ENCODE data around the gene RHBDD1.

RHBDD1 gene

DNA sequence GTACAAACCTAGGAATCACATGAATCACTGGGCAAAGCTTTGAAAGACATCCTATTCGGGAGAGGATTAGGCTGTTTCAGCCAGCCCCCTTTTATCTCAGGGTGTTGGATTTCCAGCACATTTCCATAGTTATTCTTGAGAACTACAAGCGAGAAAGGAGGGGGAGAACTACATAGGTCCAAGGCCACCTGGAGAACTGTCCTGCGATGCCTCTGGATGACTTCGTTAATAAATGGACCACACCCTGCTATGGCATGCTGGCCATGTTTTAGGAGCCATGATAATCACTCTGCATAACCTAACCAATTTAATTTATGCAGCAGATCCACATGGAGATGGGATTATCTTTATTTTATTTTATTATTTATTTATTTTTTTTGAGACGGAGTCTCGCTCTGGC lies 29.9 kb downstream of the RHBDD1 start:
- Histone ChIP-seq H3K9ac (ENCODE audit: low read depth, low read length, poor library complexity, severe bottlenecking) (no peak overlapping the region), H3K4me2 (ENCODE audit: low read depth, low read length, poor library complexity, severe bottlenecking) (no peak overlapping the region), H3F3A (ENCODE audit: low read depth) (no peaks in the 10 kb centered on the region), H4K20me1 (ENCODE audit: insufficient read depth, low read length, poor library complexity, severe bottlenecking) (no peaks in the 10 kb centered on the region), H3K9me2 (replicated peaks; ENCODE audit: low read depth, low read length) (no peaks in the 10 kb centered on the region), H3K36me3 (ENCODE audit: insufficient read depth, low read length) (peaks cover 4% of the 10 kb centered on the region; the same call in 1 of the 2 replicates), H2AFZ (ENCODE audit: low read length) (no peak overlapping the region), H3K79me2 (ENCODE audit: insufficient read depth, low read length) (no peaks in the 10 kb centered on the region), H3K4me3 (ENCODE audit: low read length, poor library complexity, severe bottlenecking) (no peak overlapping the region), H3K9me3 (ENCODE audit: insufficient read depth, low read depth, low read length) (no peaks in the 10 kb centered on the region), H3K27me3 (ENCODE audit: insufficient read depth, low read length, poor library complexity, severe bottlenecking) (no peaks in the 10 kb centered on the region), H3K4me1 (ENCODE audit: insufficient read depth, low read length, poor library complexity, severe bottlenecking) (peaks cover 6% of the 10 kb centered on the region)
- no peak for TF ChIP-seq EZH2phosphoT487 (IDR thresholded peaks at IDR 0.05; ENCODE audit: borderline replicate concordance)
- TF ChIP-seq, protein P1, sequence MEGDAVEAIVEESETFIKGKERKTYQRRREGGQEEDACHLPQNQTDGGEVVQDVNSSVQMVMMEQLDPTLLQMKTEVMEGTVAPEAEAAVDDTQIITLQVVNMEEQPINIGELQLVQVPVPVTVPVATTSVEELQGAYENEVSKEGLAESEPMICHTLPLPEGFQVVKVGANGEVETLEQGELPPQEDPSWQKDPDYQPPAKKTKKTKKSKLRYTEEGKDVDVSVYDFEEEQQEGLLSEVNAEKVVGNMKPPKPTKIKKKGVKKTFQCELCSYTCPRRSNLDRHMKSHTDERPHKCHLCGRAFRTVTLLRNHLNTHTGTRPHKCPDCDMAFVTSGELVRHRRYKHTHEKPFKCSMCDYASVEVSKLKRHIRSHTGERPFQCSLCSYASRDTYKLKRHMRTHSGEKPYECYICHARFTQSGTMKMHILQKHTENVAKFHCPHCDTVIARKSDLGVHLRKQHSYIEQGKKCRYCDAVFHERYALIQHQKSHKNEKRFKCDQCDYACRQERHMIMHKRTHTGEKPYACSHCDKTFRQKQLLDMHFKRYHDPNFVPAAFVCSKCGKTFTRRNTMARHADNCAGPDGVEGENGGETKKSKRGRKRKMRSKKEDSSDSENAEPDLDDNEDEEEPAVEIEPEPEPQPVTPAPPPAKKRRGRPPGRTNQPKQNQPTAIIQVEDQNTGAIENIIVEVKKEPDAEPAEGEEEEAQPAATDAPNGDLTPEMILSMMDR (conservative IDR thresholded peaks at IDR 0.05; ENCODE audit: low read length) = no peak

DNA sequence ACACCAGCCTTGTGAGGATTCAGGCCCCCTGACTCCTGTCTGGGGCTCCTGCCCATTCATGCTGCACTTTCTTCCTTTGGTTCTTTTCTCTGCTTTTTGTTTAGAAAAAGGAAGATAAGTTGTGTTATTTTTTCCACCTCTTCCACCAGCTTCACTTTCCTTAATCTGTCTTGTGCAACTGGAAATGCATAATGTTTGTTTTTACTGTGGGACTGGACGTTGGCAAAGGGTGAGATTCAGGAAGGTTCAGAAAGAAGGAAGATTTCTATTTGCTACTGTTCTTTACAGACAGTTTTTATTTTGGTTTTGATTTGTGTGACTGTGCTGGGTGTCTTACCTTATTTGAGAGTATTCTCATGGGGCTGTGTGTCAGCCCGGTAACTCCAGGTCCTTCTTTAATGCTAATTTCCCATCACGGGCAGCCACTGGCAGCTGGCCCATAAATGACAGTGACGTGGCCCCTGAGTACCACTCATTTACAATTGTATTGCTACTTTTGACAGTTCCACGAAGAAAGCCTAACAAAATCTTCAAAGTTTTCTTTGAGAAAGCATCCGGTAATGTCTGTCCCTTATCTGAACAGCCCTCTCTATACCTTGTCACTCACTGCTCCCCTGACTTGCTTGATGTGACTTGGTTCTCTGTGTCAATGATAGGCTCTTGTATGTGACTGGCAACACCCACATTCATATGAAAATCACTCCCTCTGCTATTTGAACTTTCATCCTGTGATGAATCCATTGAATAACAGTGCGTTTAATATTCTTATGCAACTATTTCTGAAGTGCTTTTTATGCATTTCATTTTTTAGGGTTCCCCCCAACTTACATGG lies 32.7 kb downstream of the RHBDD1 start:
- H3K9ac ChIP-seq (ENCODE audit: low read depth, low read length, poor library complexity, severe bottlenecking) = no peak overlapping the region
- H3K4me2 ChIP-seq (ENCODE audit: low read depth, low read length, poor library complexity, severe bottlenecking) = no peak overlapping the region
- H3K79me2 ChIP-seq (ENCODE audit: insufficient read depth, low read length) = no peaks in the 10 kb centered on the region
- H3K9me2 ChIP-seq (replicated peaks; ENCODE audit: low read depth, low read length) = no peaks in the 10 kb centered on the region
- no peak for TF ChIP-seq EZH2phosphoT487 (IDR thresholded peaks at IDR 0.05; ENCODE audit: borderline replicate concordance)
- TF ChIP-seq, protein P1 (conservative IDR thresholded peaks at IDR 0.05; ENCODE audit: low read length) = no peak
- no peak overlapping the region for H3K4me3 ChIP-seq (ENCODE audit: low read length, poor library complexity, severe bottlenecking)
- no peaks in the 10 kb centered on the region for H3K9me3 ChIP-seq (ENCODE audit: insufficient read depth, low read depth, low read length)
- no peaks in the 10 kb centered on the region for H3F3A ChIP-seq (ENCODE audit: low read depth)
- H3K27me3 ChIP-seq (ENCODE audit: insufficient read depth, low read length, poor library complexity, severe bottlenecking) = no peaks in the 10 kb centered on the region
- peaks cover 13% of the 10 kb centered on the region for H3K4me1 ChIP-seq (ENCODE audit: insufficient read depth, low read length, poor library complexity, severe bottlenecking)
- no peak overlapping the region for H2AFZ ChIP-seq (ENCODE audit: low read length)
- peaks cover 4% of the 10 kb centered on the region; the same call in 1 of the 2 replicates for H3K36me3 ChIP-seq (ENCODE audit: insufficient read depth, low read length)
- H4K20me1 ChIP-seq (ENCODE audit: insufficient read depth, low read length, poor library complexity, severe bottlenecking) = no peaks in the 10 kb centered on the region

DNA sequence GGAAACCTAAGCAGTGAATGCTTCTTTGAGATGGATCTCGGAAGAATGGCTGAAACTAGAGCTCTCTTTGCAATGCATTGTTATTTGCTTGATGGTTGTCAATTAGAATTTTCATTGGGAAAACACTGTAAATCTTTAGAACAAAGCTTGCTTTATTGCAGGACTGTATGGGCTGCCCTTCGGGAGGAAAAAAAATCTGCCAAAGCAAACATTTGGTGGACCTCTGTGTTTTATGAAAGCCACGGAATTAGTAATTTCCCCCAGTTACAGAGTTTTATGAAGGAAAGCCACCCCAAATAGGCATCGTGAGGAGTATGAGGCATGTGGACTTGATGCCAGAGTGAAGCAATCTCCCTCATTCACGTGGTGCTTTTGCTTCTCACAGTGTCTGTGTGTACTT lies 33.5 kb downstream of the RHBDD1 start:
- no peaks in the 10 kb centered on the region for H3F3A ChIP-seq (ENCODE audit: low read depth)
- peaks cover 3% of the 10 kb centered on the region; the same call in 1 of the 2 replicates for H3K36me3 ChIP-seq (ENCODE audit: insufficient read depth, low read length)
- H3K4me3 ChIP-seq (ENCODE audit: low read length, poor library complexity, severe bottlenecking) = no peak overlapping the region
- H3K9me3 ChIP-seq (ENCODE audit: insufficient read depth, low read depth, low read length) = no peaks in the 10 kb centered on the region
- TF ChIP-seq EZH2phosphoT487 (IDR thresholded peaks at IDR 0.05; ENCODE audit: borderline replicate concordance) = no peak
- TF ChIP-seq, protein P1 (conservative IDR thresholded peaks at IDR 0.05; ENCODE audit: low read length) = no peak
- H3K27me3 ChIP-seq (ENCODE audit: insufficient read depth, low read length, poor library complexity, severe bottlenecking) = no peaks in the 10 kb centered on the region
- no peaks in the 10 kb centered on the region for H3K79me2 ChIP-seq (ENCODE audit: insufficient read depth, low read length)
- no peak overlapping the region for H2AFZ ChIP-seq (ENCODE audit: low read length)
- H3K4me2 ChIP-seq (ENCODE audit: low read depth, low read length, poor library complexity, severe bottlenecking) = no peak overlapping the region
- H4K20me1 ChIP-seq (ENCODE audit: insufficient read depth, low read length, poor library complexity, severe bottlenecking) = no peaks in the 10 kb centered on the region
- H3K9me2 ChIP-seq (replicated peaks; ENCODE audit: low read depth, low read length) = no peaks in the 10 kb centered on the region
- peaks cover 21% of the 10 kb centered on the region for H3K4me1 ChIP-seq (ENCODE audit: insufficient read depth, low read length, poor library complexity, severe bottlenecking)
- no peak overlapping the region for H3K9ac ChIP-seq (ENCODE audit: low read depth, low read length, poor library complexity, severe bottlenecking)
